Sigmoid colon (tissue), 4 donors: Measurements from ENCODE around the gene EID2.

ENCODE experiments used
- CTCF ChIP-seq, 4 experiments: fragments of 450-650 bp in 3 of 4; fragments of 200-600 bp in 1 of 4; IDR thresholded peaks; one replicate each; pipeline ENCODE4 v1.5.1; 2016 to 2019; ENCODE audit warnings: antibody characterized with exemption in 4 of 4, mild to moderate bottlenecking in 3 of 4, moderate library complexity in 2 of 4
- EP300 ChIP-seq, 4 donors: sonication (generic); formaldehyde crosslinking; IDR thresholded peaks; one replicate each; pipeline ENCODE4 v1.6.1; 2017; ENCODE audit warnings: antibody characterized with exemption in 4 of 4
- POLR2A ChIP-seq, 2 donors: fragments of 450-650 bp; IDR thresholded peaks; one replicate each; pipeline ENCODE4 v1.6.1; 2016; ENCODE audit warnings: antibody characterized with exemption in 2 of 2, mild to moderate bottlenecking in 2 of 2, moderate library complexity in 2 of 2

GRCh38 chr19:39543477-39543857 is 3.5 kb upstream of the EID2 start:
- TF ChIP-seq EP300 (IDR thresholded peaks at IDR 0.05) (no peak), CTCF (IDR thresholded peaks at IDR 0.05) (no peak), POLR2A (IDR thresholded peaks at IDR 0.05) (no peak)
